Hepatocyte (in vitro differentiated cells): ENCODE measurements around the gene PARN.

Source experiments
- EZH2 ChIP-seq: fragments of 200-600 bp; sonication (generic); IDR thresholded peaks from 2 replicates; pipeline ENCODE4 v1.6.1; 2016; ENCODE audit warnings: antibody characterized with exemption, mild to moderate bottlenecking, borderline replicate concordance
- TF ChIP-seq, protein P1 (sequence below): fragments of 200-600 bp; sonication (generic); IDR thresholded peaks from 2 replicates; pipeline ENCODE4 v1.5.1; 2016; ENCODE audit warnings: antibody characterized with exemption, mild to moderate bottlenecking; ENCODE audit not compliant: poor library complexity

DNA sequence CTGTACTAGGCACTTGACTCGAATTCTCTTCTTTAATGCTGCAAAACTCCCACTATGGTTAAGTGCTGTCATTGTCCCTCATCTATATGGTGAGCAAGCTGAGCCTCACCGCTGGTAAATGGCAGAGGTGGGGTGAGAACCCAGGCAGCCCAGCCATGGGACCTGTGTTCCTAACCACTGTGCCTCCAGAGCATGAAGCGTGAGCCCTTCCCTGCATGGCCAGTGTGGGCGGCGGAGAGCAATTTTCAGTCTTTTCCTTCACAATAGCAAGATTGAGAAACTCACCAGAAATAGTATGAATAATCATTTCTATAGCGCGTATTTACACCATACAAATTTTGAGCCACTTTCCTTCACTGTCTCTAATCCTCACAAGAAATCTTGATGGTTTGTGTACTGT is 11.9 kb upstream of the PARN start:
- TF ChIP-seq, protein P1, sequence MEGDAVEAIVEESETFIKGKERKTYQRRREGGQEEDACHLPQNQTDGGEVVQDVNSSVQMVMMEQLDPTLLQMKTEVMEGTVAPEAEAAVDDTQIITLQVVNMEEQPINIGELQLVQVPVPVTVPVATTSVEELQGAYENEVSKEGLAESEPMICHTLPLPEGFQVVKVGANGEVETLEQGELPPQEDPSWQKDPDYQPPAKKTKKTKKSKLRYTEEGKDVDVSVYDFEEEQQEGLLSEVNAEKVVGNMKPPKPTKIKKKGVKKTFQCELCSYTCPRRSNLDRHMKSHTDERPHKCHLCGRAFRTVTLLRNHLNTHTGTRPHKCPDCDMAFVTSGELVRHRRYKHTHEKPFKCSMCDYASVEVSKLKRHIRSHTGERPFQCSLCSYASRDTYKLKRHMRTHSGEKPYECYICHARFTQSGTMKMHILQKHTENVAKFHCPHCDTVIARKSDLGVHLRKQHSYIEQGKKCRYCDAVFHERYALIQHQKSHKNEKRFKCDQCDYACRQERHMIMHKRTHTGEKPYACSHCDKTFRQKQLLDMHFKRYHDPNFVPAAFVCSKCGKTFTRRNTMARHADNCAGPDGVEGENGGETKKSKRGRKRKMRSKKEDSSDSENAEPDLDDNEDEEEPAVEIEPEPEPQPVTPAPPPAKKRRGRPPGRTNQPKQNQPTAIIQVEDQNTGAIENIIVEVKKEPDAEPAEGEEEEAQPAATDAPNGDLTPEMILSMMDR = no peak
- no peak for TF ChIP-seq EZH2
